OCI-LY7 (cell line): ENCODE measurements around the gene AGAP3. TPM values are rescaled to one million over a fixed set of nuclear protein-coding genes. Genes with fewer than 3 reads are reported as not detected.

ENCODE experiments used
- BruUV-seq: library from RNA; stranded (reverse); fragments of 400-500 nt; replicated peaks from 2 replicates; lab custom pipeline; 2021; lab: Mats Ljungman, UMichigan
- CTCF ChIA-PET: fragments of 300-600 bp; sonication (Branson Sonifier 250); formaldehyde crosslinking; loops from one replicate; lab custom pipeline; 2022; ENCODE audit warnings: antibody characterized with exemption; ENCODE audit not compliant: unreplicated experiment; lab: Charles Lee
- POLR2A ChIA-PET: fragments of 300-600 bp; sonication (Branson Sonifier 250); formaldehyde crosslinking; loops from one replicate; lab custom pipeline; 2022; ENCODE audit warnings: antibody characterized with exemption; lab: Charles Lee
- DNase-seq: peaks from one replicate; pipeline ENCODE4 v3.0.0-alpha.2; 2015; ENCODE audit warnings: low spot score
- H2AFZ ChIP-seq: fragments of 200-600 bp; sonication (generic), shearing (Covaris generic); 2 replicates; pipeline ENCODE4 v1.6.1; 2014; ENCODE audit warnings: mild to moderate bottlenecking, antibody characterized with exemption, low read length, moderate library complexity
- H3K27ac ChIP-seq: fragments of 200-600 bp; sonication (generic); 2 replicates; pipeline ENCODE4 v1.5.1; 2014; ENCODE audit warnings: mixed run types, low read depth, mild to moderate bottlenecking, moderate library complexity, low read length, inconsistent platforms; ENCODE audit not compliant: poor library complexity, severe bottlenecking
- H3K36me3 ChIP-seq: fragments of 200-600 bp; sonication (generic); 2 replicates; pipeline ENCODE4 v1.6.1; 2014; ENCODE audit warnings: mild to moderate bottlenecking, antibody characterized with exemption, low read length, moderate library complexity, mixed read lengths; ENCODE audit not compliant: insufficient read depth
- H3K4me1 ChIP-seq: fragments of 200-600 bp; sonication (generic); 2 replicates; pipeline ENCODE4 v1.5.1; 2014; ENCODE audit warnings: mild to moderate bottlenecking, low read length; ENCODE audit not compliant: insufficient read depth, poor library complexity, severe bottlenecking
- H3K4me2 ChIP-seq: fragments of 200-600 bp; sonication (generic); 2 replicates; pipeline ENCODE4 v1.6.1; 2014; ENCODE audit warnings: mild to moderate bottlenecking, low read length
- H3K4me3 ChIP-seq: fragments of 200-600 bp; sonication (generic); 2 replicates; pipeline ENCODE4 v1.5.1; 2014; ENCODE audit warnings: mild to moderate bottlenecking, low read depth, low read length; ENCODE audit not compliant: poor library complexity, severe bottlenecking
- H3K79me2 ChIP-seq: fragments of 200-600 bp; sonication (generic); 2 replicates; pipeline ENCODE4 v1.6.1; 2016; ENCODE audit warnings: low read depth, mild to moderate bottlenecking, low read length, moderate library complexity, mixed read lengths; ENCODE audit not compliant: insufficient read depth
- H3K9me2 ChIP-seq: fragments of 200-600 bp; sonication (generic); 2 replicates; pipeline ENCODE4 v1.6.1; 2016; ENCODE audit warnings: mild to moderate bottlenecking, low read length, mixed read lengths; ENCODE audit not compliant: insufficient read depth
- H3K9me3 ChIP-seq: fragments of 200-600 bp; sonication (generic); 2 replicates; pipeline ENCODE4 v1.6.1; 2014; ENCODE audit warnings: mild to moderate bottlenecking, mixed run types, low read length, mixed read lengths
- H4K20me1 ChIP-seq: fragments of 200-600 bp; sonication (generic); 2 replicates; pipeline ENCODE4 v1.6.1; 2014; ENCODE audit warnings: mild to moderate bottlenecking, antibody characterized with exemption, low read length, moderate library complexity, mixed read lengths; ENCODE audit not compliant: insufficient read depth
- CTCF ChIP-seq: fragments of 200-600 bp; sonication (generic); conservative IDR thresholded peaks from 2 replicates; pipeline ENCODE4 v1.5.1; 2014; ENCODE audit warnings: mild to moderate bottlenecking, antibody characterized with exemption, low read length, moderate library complexity, mixed read lengths
- EZH2phosphoT487 ChIP-seq: fragments of 200-600 bp; sonication (generic); IDR thresholded peaks from 2 replicates; pipeline ENCODE4 v1.6.1; 2018; ENCODE audit warnings: low read depth, borderline replicate concordance, mild to moderate bottlenecking, mixed run types, antibody characterized with exemption, low read length, moderate library complexity, mixed read lengths
- intact Hi-C: fragments of 100-400 bp; cut with micrococcal nuclease; formaldehyde crosslinking; loops from one replicate; pipeline ENCODE4 v1.10.0; 2022; ENCODE audit not compliant: unreplicated experiment
- total RNA-seq, 2 experiments: library from RNA; depleted of rRNA in 1 of 2; stranded (reverse); fragments of >200 nt in 1 of 2; shearing (Covaris generic) in 1 of 2; gene quantifications; 2 replicates each; pipeline ENCODE4 v1.2.3, GENCODE V29; 2014 to 2022

Gene AGAP3
- total RNA-seq, 2 experiments from 2014 or later, result 4.8 to 30.9 TPM

GRCh38 chr7:151179287-151179860 is 93.1 kb downstream of the AGAP3 start:
- Histone ChIP-seq H3K79me2 (no peaks in the 10 kb centered on the region), H3K9me2 (no peaks in the 10 kb centered on the region), H2AFZ (no peak overlapping the region), H3K4me3 (no peak overlapping the region), H3K27ac (no peak overlapping the region), H3K4me1 (no peaks in the 10 kb centered on the region), H3K36me3 (no peaks in the 10 kb centered on the region), H3K9me3 (no peaks in the 10 kb centered on the region), H4K20me1 (no peaks in the 10 kb centered on the region), H3K4me2 (no peak overlapping the region)
- DNase-seq, result no peak
- ChIA-PET CTCF (interaction anchor here (0.5 kb wide), 1 partner anchor 60 kb away, joined by 3 read pairs; no protein-coding TSS in a partner anchor), POLR2A (no interaction called here)
- TF ChIP-seq CTCF, result no peak
- intact Hi-C loops, result no loop called here
- no TSS peak for BruUV-seq

- H2AFZ ChIP-seq, result no peak overlapping the region
- H3K4me2 ChIP-seq, result no peak overlapping the region
- no peak overlapping the region for H3K4me3 ChIP-seq
- BruUV-seq, result no TSS peak
- H3K9me2 ChIP-seq, result no peaks in the 10 kb centered on the region
- CTCF ChIA-PET, result interaction anchor here (0.5 kb wide), 1 partner anchor 59 kb away, joined by 3 read pairs; no protein-coding TSS in a partner anchor
- POLR2A ChIA-PET, result no interaction called here
- H3K4me1 ChIP-seq, result no peaks in the 10 kb centered on the region
- DNase-seq, result no peak
- TF ChIP-seq CTCF, result no peak
- no peak for TF ChIP-seq EZH2phosphoT487
- H3K9me3 ChIP-seq, result no peaks in the 10 kb centered on the region
- intact Hi-C loops, result no loop called here
- H3K79me2 ChIP-seq, result no peaks in the 10 kb centered on the region
- no peaks in the 10 kb centered on the region for H4K20me1 ChIP-seq
- no peak overlapping the region for H3K27ac ChIP-seq
- H3K36me3 ChIP-seq, result no peaks in the 10 kb centered on the region
Observed at GRCh38 chr7:151179946-151180345, 93.7 kb downstream of the AGAP3 start.

- Histone ChIP-seq H3K4me3 (no peak overlapping the region), H3K36me3 (no peaks in the 10 kb centered on the region), H3K9me2 (no peaks in the 10 kb centered on the region), H4K20me1 (no peaks in the 10 kb centered on the region), H3K4me1 (no peaks in the 10 kb centered on the region), H3K79me2 (no peaks in the 10 kb centered on the region), H2AFZ (no peak overlapping the region), H3K4me2 (no peak overlapping the region), H3K9me3 (no peaks in the 10 kb centered on the region), H3K27ac (no peak overlapping the region)
- TF ChIP-seq CTCF, result no peak
- no peak for TF ChIP-seq EZH2phosphoT487
- POLR2A ChIA-PET, result no interaction called here
- CTCF ChIA-PET, result no interaction called here
- BruUV-seq, result no TSS peak
- no peak for DNase-seq
- intact Hi-C loops, result no loop called here
Observed at GRCh38 chr7:151181011-151181431, 94.7 kb downstream of the AGAP3 start.
